Neural cell (in vitro differentiated cells): ENCODE data around the gene RPTN.

Source experiments
- CTCF ChIP-seq: fragments of 450-650 bp; IDR thresholded peaks from 2 replicates; pipeline ENCODE4 v1.5.1; 2014; ENCODE audit warnings: antibody characterized with exemption, mild to moderate bottlenecking, moderate library complexity; ENCODE audit not compliant: poor library complexity, severe bottlenecking
- REST ChIP-seq: IDR thresholded peaks from 2 replicates; pipeline ENCODE4 v1.6.1; 2012; ENCODE audit warnings: borderline replicate concordance

GRCh38 chr1:152148051-152148450 lies 11.0 kb downstream of the RPTN start:
- TF ChIP-seq CTCF = no peak
- no peak for TF ChIP-seq REST
